ENCODE data around the gene UNC5A.
A peak's percentile ranks its signal among the peaks of the same experiment; 100 is the strongest.

UNC5A gene

GRCh38 chr5:176810081-176810597 is at the start of gene UNC5A:
UNC5A (plus strand) TSS chr5:176810559; CDS start chr5:176810751, 192 bp downstream.
- DNase-seq, result peak; percentile 41

- DNase-seq, result no peak
Measured at GRCh38 chr5:176761755-176762154, 48.6 kb upstream of the UNC5A start.

- DNase-seq, result no peak
Measured at GRCh38 chr5:176762489-176762888, 47.9 kb upstream of the UNC5A start.

GRCh38 chr5:176765687-176766086 is 44.7 kb upstream of the UNC5A start:
- no peak for DNase-seq

- no peak for DNase-seq
Measured at GRCh38 chr5:176768174-176768970, 42.0 kb upstream of the UNC5A start.

- no peak for DNase-seq
Measured at GRCh38 chr5:176769911-176770310, 40.4 kb upstream of the UNC5A start.

- DNase-seq, result no peak
Measured at GRCh38 chr5:176770431-176770830, 39.9 kb upstream of the UNC5A start.

GRCh38 chr5:176771102-176771845 is 39.1 kb upstream of the UNC5A start:
- DNase-seq, result no peak

- DNase-seq, result no peak
Measured at GRCh38 chr5:176772271-176773210, 37.8 kb upstream of the UNC5A start.

GRCh38 chr5:176773408-176774035 is 36.8 kb upstream of the UNC5A start:
- DNase-seq, result no peak

GRCh38 chr5:176774216-176775171 is 35.9 kb upstream of the UNC5A start:
- no peak for DNase-seq

GRCh38 chr5:176775409-176775808 is 35.0 kb upstream of the UNC5A start:
- DNase-seq, result peak; percentile 6

GRCh38 chr5:176776141-176776865 is 34.1 kb upstream of the UNC5A start:
- no peak for DNase-seq

- DNase-seq, result no peak
Measured at GRCh38 chr5:176776916-176777315, 33.4 kb upstream of the UNC5A start.

- DNase-seq, result no peak
Measured at GRCh38 chr5:176778921-176779465, 31.4 kb upstream of the UNC5A start.

GRCh38 chr5:176779537-176779936 is 30.8 kb upstream of the UNC5A start:
- no peak for DNase-seq

- no peak for DNase-seq
Measured at GRCh38 chr5:176780176-176781053, 29.9 kb upstream of the UNC5A start.

- DNase-seq, result no peak
Measured at GRCh38 chr5:176781054-176781375, 29.3 kb upstream of the UNC5A start.

Data from activated CD4-positive, alpha-beta T cell treated with anti-CD3 and anti-CD28 coated beads, Interleukin-2, amount 50 U/mL, for 16 hours (primary cell).